NOMO-1 treated with DMSO at 0.1 percent for 48 hours (cell line): ENCODE measurements around the gene CHD6.

Source experiments
- DNase-seq: peaks from one replicate; lab custom pipeline; 2025; ENCODE audit not compliant: unreplicated experiment; lab: John Stamatoyannopoulos, UW

Gene CHD6

GRCh38 chr20:41592516-41593216 lies 25.5 kb downstream of the CHD6 start:
- DNase-seq, result peak; percentile 41

DNA sequence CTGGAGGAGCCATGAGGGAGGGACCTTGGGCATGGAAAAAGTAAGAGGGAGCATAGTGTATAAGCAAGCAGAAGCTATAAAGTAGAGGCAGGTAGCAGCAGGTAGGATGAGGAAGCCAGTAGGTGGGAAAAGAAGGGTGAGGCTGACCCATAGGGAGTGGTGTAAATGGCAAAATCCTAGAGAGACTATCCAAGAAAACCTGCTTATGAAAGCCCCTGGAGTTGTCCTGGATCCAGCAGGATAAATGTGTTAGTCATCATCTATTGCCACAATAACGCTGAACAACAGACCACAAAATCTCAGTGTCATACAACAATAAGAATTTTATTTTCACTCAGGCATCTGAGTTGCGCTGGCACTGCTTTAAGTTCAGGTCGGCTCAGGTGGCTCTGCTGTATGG lies 30.2 kb downstream of the CHD6 start:
- DNase-seq, result no peak

GRCh38 chr20:41587523-41587922 lies 30.7 kb downstream of the CHD6 start:
- DNase-seq, result no peak

DNA sequence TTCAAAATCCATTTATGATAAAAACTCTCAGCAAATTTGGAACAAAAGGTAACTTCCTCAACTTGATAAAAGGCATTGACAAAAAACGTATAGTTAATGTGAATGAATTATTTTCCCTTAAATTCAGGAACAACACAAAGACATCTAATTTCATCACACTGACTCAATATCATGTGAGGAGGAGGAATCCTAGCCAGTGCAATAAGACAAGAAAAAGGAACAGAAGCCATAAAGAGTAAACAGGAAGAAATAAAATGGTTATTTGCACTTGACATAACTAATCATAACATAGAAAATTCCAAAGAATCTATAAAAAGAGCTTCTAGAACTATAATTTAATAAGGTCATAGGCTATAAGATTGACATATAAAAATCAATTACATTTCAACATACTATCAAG lies 31.4 kb downstream of the CHD6 start:
- no peak for DNase-seq

GRCh38 chr20:41580350-41580749 lies 37.8 kb downstream of the CHD6 start:
- no peak for DNase-seq

GRCh38 chr20:41577129-41578009 lies 40.8 kb downstream of the CHD6 start:
- peak; percentile 25 for DNase-seq

DNA sequence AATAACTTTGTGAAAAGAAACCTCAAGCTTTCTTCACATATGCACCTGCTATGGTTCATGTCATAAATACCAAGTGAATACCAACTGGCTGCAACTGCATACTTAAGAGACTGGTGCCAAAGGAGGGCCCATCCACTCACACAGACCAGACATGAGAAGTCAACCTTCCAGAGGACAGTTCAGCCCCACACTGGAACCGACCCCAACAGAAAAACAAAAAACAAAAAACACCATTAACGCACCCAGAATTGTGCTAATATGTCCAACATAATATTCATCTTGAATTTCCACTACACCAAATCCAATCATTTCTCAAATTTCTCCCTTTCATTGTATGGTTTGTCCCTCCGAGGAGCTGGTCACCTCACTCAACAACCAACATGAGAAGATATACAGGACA lies 42.8 kb downstream of the CHD6 start:
- DNase-seq, result no peak

DNA sequence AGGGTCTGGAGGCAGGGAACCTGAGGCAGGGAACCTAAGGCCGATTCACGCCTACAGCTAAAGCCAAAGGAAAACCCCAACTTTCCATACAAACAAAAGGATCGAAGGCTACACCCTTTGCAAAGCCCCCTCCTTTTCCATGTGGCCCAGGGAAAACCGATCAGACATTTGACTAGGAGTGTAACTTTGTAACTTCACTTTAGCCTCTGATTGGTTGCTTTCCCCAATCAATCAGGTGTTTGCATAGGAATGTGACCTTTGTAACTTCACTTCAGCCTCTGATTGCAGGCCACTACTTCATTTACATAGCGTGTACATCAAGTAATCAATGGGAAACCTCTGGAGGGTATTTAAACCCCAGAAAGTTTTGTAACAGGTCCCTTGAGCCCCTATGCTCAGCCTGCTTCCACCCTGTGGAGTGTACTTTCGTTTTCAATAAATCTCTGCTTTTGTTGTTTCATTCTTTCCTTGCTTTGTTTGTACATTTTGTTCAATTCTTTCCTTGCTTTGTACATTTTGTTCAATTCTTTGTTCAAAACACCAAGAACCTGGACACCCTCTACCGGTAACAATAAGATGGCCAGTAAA lies 43.3 kb downstream of the CHD6 start:
- no peak for DNase-seq

DNA sequence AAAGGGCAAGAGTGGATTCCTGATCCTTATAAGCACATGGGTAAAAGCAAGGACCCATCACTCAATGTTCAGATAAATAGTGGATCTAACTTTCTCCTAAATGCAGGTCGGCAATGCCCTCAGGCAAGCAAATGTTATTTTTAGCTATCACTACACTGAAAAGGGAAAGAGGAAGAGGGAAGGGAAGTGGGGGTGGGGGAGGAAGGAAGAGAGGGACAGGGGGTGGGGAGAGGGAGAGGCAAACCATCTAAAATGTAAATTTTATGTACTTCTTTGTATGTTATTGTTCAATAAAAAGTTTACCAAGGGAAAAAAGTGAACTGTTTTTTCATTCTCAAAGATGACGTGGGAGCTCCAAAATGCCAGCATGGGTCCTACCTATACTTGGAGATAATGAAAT lies 44.2 kb downstream of the CHD6 start:
- DNase-seq, result no peak

GRCh38 chr20:41572010-41572572 lies 46.1 kb downstream of the CHD6 start:
- DNase-seq, result no peak

GRCh38 chr20:41571006-41571405 lies 47.2 kb downstream of the CHD6 start:
- DNase-seq, result no peak

- no peak for DNase-seq
These were observed 47.6 kb downstream of the CHD6 start for GRCh38 chr20:41570557-41570956.

DNA sequence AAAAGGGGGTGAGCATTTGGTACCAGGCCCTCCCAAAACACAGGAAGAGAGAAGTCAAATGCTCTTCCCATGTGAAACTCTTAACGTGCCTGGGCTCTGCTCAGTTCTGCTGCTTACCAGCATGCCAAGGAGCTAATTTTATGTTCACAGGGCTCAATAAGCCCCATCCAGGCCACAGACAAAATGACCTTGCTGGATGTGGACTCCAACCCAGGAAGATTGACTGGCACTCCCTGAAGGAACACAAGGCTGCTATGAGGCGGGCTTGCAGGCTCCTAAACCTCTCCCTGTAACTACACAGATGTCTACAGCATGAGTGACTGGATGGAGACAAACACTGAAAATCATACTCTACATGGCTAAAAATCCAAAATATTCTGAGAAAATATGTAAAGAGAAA lies 50.6 kb downstream of the CHD6 start:
- DNase-seq, result no peak

DNA sequence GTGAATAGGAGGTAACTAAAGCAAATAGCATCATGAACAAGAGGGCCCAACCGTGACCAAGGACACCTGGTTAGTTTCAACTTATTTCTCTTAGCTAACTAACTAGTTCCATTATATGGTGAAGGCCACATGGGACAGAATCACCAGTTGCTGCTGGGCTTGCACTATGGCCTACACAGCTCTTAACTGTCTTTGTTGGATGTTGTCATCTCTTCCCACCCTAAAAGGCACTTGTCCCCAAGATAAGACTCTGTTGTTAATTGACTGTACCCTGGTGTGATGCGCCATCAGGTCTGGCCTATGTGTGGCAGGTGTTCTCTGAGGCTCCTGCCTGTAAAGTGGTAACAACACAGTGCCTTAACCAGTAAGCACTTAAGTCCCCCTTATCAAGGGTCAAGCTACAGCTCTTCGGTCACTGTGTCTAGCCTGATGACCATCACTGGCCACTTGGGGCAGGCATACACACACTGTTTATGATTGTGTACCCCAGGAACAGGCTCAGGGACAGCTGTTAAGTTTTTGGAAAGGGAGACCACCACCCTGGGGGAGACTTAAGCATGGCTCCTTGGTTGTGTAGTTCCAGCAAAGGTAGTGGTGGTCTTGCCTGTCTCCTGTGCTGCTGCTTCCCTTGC lies 51.2 kb downstream of the CHD6 start:
- no peak for DNase-seq

DNA sequence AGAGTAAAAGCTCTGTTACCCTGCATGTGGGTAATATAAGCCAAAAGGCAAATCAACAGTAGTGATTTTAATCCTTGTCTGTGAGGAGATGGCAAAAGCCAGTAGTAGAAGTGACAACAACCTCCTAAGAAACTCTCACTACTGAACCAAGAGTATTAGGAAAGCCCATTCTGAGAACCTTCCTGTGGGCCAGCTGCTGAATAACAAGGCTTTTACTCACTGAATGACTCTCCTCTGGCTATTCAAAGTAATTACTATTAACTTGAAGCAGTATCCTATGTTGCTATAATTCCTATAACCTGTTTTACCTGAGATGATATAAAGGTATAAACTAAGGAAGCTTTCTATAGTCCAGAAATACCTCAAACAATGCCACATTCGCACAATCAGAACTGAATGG lies 55.1 kb downstream of the CHD6 start:
- DNase-seq, result no peak

DNA sequence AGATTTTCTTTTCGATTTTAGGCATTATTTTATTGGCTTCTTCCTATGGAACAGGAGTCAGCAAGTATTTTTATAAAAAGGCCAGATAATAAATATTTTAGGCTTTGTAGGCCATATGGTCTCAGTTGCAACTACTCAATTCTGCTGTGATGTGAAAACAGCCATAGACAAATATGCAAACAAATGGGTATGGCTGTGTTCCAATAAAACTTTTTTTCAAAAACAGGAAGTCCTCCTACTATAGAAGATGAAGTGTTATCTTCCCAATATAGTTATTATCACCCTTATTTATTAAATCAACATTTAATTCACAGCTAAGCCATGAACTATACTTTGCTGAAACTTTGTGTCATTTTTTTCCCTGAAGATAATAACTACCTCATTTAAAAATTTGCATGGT lies 57.2 kb downstream of the CHD6 start:
- no peak for DNase-seq

DNA sequence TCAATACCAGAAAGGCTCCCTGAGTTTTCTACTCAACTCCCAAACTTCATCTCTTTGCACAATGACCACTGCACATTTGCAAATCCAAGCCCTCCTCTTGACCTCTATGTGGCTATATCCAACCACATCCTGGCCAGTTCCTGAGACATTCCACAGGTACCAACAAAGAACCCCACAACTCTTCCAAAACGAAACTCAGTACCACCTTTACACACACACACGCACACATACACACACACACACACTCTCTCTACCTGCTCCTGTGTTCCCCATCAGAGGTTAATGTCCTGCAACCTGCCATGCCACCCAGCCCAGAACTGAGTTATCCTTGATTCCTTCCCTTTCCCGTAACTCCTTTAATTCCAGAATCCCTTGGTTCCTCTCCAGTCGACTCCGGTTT lies 58.5 kb downstream of the CHD6 start:
- DNase-seq, result no peak

- no peak for DNase-seq
These were observed 64.9 kb downstream of the CHD6 start for GRCh38 chr20:41553142-41553879.

- DNase-seq, result no peak
These were observed 65.7 kb downstream of the CHD6 start for GRCh38 chr20:41552295-41553068.
